Right ventricle myocardium inferior (tissue), 1 donor: ENCODE data around the gene SRRM5. TPM values are rescaled to one million over a fixed set of nuclear protein-coding genes. Genes with fewer than 3 reads are reported as not detected.

Experiments
- ATAC-seq: fragments of 200-7000 bp; cut with Tn5 transposase; one replicate; pipeline ENCODE4 v1.9.1; 2020; ENCODE audit warnings: mild to moderate bottlenecking, moderate library complexity
- DNase-seq: peaks from one replicate; pipeline ENCODE4 v3.0.0; 2021; ENCODE audit errors: missing footprints
- intact Hi-C: fragments of 100-400 bp; cut with DNase I; formaldehyde crosslinking; loops from one replicate; pipeline ENCODE4 v1.11.0; 2022
- total RNA-seq: library from RNA; stranded (reverse); fragmentation: NEBNext Ultra II Directional; extraction: Animal tissue kit (Norgen Biotek cat#: 25700); gene quantifications from one replicate; pipeline ENCODE4 v1.2.1, GENCODE V29; 2021
- donor health status: DM: no; HTN: yes; CAD: no; lungs with severe emphysema.

SRRM5 gene
- total RNA-seq, 1 donor from 2014 or later: 0.16 TPM

- intact Hi-C loops: no loop called here
- DNase-seq (no peak), ATAC-seq (no peak)
Measured at GRCh38 chr19:43606569-43607229, 5.2 kb upstream of the SRRM5 start.

GRCh38 chr19:43607238-43608205 lies 4.4 kb upstream of the SRRM5 start:
- intact Hi-C loops: no loop called here
- ATAC-seq: no peak
- no peak for DNase-seq

- intact Hi-C loops: no loop called here
- ATAC-seq: no peak
- DNase-seq: no peak
Measured at GRCh38 chr19:43609872-43610271, 2.0 kb upstream of the SRRM5 start.

GRCh38 chr19:43610493-43610892 lies 1.4 kb upstream of the SRRM5 start:
- ATAC-seq: no peak
- intact Hi-C loops: no loop called here

GRCh38 chr19:43612374-43612773 lies 486 bp downstream of the SRRM5 start:
- intact Hi-C loops: no loop called here
- DNase-seq (no peak), ATAC-seq (no peak)

More at GRCh38 chr19:43610493-43610892, 1.4 kb upstream of the SRRM5 start:
- DNase-seq: no peak

- DNase-seq (no peak), ATAC-seq (no peak)
- intact Hi-C loops: no loop called here
Measured at GRCh38 chr19:43616306-43616705, 4.4 kb downstream of the SRRM5 start.

GRCh38 chr19:43616954-43617353 lies 5.1 kb downstream of the SRRM5 start:
- DNase-seq: peak; percentile 9
- no peak for ATAC-seq
- intact Hi-C loops: no loop called here

GRCh38 chr19:43618921-43619261 lies 7.0 kb downstream of the SRRM5 start:
- intact Hi-C loops: loop anchor here (1.0 kb wide), 1 partner anchor 23 kb away; the partner anchor contains the start of genes IRGQ and ZNF576
- DNase-seq: no peak
- peak; percentile 20 for ATAC-seq

- DNase-seq (peak; percentile 94), ATAC-seq (peak; percentile 96)
- intact Hi-C loops: loop anchor here (1.0 kb wide), 1 partner anchor 23 kb away; the partner anchor contains the start of genes IRGQ and ZNF576
Measured at GRCh38 chr19:43619262-43620060, 7.6 kb downstream of the SRRM5 start, which contains the start of gene ZNF428. Gene ZNF428, minus strand, starts transcription at chr19:43619629. Its CDS starts 5,325 bp downstream, at chr19:43614304.

- ATAC-seq (no peak), DNase-seq (peak; percentile 94)
- intact Hi-C loops: no loop called here
Measured at GRCh38 chr19:43620061-43621001, 8.4 kb downstream of the SRRM5 start.

- intact Hi-C loops: no loop called here
- DNase-seq (no peak), ATAC-seq (no peak)
Measured at GRCh38 chr19:43622070-43622469, 10.2 kb downstream of the SRRM5 start.

- ATAC-seq (no peak), DNase-seq (no peak)
- intact Hi-C loops: no loop called here
Measured at GRCh38 chr19:43622956-43623355, 11.1 kb downstream of the SRRM5 start.

GRCh38 chr19:43623889-43624670 lies 12.2 kb downstream of the SRRM5 start:
- DNase-seq (no peak), ATAC-seq (no peak)
- intact Hi-C loops: no loop called here

GRCh38 chr19:43624933-43625332 lies 13.0 kb downstream of the SRRM5 start:
- intact Hi-C loops: no loop called here
- DNase-seq (peak; percentile 83), ATAC-seq (no peak)

- intact Hi-C loops: no loop called here
- no peak for ATAC-seq
- no peak for DNase-seq
Measured at GRCh38 chr19:43625918-43626579, 14.2 kb downstream of the SRRM5 start.

- no peak for ATAC-seq
- intact Hi-C loops: no loop called here
- no peak for DNase-seq
Measured at GRCh38 chr19:43626838-43627237, 14.9 kb downstream of the SRRM5 start.
